Stimulated activated effector memory CD8-positive, alpha-beta T cell treated with anti-CD3 and anti-CD28 coated beads, Interleukin-12 subunit alpha, Interleukin-12 subunit beta, amount 100 ng/mL, for 72 hours (primary cell): ENCODE results near the gene PCSK2.
"Not testable (repeated sequence)": the region's sequence is repeated elsewhere in the genome, so short reads cannot be mapped to it uniquely, and the experiment has no call there.

ENCODE experiments used
- ATAC-seq: fragments of 150-1000 bp; cut with Tn5 transposase; 2 replicates; pipeline ENCODE4 v1.10.0; 2021
- DNase-seq, 2 donors: peaks; one replicate each; pipeline ENCODE4 v3.0.0; 2021 to 2022; ENCODE audit warnings: low spot score in 2 of 2
- H3K27ac Mint-ChIP-seq: one replicate; pipeline ENCODE4 v1.8.0; 2022; ENCODE audit warnings: mild to moderate bottlenecking, mixed read lengths
- H3K36me3 Mint-ChIP-seq: one replicate; pipeline ENCODE4 v1.8.0; 2022; ENCODE audit warnings: mild to moderate bottlenecking, mixed read lengths
- H3K4me1 Mint-ChIP-seq: one replicate; pipeline ENCODE4 v1.8.0; 2022; ENCODE audit warnings: mixed read lengths
- H3K4me3 Mint-ChIP-seq: one replicate; pipeline ENCODE4 v1.8.0; 2022; ENCODE audit warnings: mild to moderate bottlenecking, mixed read lengths
- H3K9me3 Mint-ChIP-seq: one replicate; pipeline ENCODE4 v1.8.0; 2022; ENCODE audit warnings: mixed read lengths

PCSK2 gene

DNA sequence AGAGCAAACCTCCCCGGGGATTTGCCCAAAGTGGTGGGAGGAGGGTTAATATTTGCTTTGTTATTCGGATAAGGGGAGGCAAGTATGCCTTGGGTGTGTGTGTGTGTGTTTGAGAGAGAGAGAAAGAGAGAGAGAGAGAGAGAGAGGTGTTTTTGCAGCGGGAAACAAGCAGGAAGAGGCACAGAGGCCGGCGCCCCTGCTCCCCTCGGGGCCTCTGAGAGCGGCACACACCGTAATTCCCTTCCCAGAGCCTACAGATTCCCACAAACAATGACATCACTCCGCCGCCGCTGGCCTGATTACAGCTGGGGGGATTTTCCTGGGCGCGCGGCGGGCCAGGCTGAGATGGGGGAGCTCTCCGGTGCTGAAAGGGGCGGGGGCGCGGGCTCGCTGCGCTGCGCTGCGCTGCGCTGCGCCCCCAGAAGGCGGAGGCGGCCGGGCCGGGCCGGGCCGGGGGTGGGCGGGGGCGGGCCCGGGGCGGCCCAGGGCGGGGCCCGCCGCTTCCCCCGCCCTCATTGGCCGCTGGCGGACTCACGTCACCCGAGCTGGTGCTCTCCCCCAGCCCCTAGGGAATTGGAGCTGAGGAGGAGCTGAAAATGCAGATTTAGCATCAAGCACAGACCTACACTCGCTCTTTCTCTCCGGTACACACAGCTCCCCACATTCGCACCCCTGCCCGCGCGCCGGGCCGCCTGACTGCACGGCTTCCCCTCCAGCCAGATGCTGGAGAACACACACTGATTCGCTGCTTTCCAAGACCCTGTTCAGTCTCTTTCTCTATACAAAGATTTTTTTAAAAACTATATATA lies at the start of gene PCSK2:
TSS of gene PCSK2 (plus strand) at position 631 of the 809 bp plus-strand sequence. CDS start 266 bp downstream, outside the sequence.
- Mint-ChIP-seq H3K4me1 (peaks cover 6% of the 10 kb centered on the region), H3K27ac (no peak within 1 kb of the TSS), H3K9me3 (peaks cover 2% of the 10 kb centered on the region), H3K4me3 (no peak within 1 kb of the TSS), H3K36me3 (no peaks in the 10 kb centered on the region)
- DNase-seq = no peak
- ATAC-seq = no peak

DNA sequence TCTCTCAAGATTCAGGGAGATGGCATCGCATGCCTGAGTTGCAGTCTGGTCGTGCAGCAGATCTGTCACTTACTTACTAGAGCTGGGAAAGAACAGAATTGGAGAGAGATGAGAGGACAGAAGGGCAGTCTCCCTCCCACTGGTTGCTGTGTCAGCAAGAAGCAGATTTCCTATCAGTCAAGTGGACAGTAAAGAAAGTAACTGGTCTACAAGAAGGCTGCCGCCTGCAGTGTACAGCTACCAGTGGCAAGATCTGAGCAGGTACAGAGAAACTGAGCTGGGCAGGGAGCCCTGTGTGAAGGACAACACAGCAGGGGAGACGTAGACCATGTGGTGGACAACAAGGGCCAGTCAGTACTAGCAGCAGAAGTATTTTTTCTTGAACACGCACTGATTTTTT lies 49.5 kb upstream of the PCSK2 start:
- Mint-ChIP-seq H3K27ac (no peak overlapping the region), H3K4me3 (no peak overlapping the region), H3K36me3 (no peaks in the 10 kb centered on the region), H3K4me1 (no peaks in the 10 kb centered on the region), H3K9me3 (peaks cover 14% of the 10 kb centered on the region)
- ATAC-seq (no peak), DNase-seq (no peak)

DNA sequence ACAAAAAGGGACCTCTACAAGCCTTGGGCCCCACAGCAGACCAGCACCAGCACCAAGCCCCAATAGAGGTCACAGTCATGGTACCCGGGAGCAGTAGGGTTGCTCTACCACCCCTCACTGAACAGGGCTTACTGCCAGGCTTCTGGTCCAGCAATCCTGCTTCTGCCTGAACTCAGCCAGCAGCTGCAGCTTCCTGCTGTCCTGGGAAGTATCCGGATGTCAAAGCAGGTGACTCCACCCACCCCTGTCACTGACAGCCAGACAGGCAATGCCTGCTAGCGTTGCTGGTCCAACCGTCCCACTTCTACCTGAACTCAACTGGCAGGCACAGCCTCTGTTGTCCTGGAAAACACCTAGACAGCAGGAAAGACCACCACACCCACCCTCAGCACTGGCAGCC lies 47.0 kb upstream of the PCSK2 start:
- Mint-ChIP-seq H3K9me3 (peaks cover 18% of the 10 kb centered on the region), H3K4me3 (no peak overlapping the region)

GRCh38 chr20:17189976-17190695 lies 36.7 kb upstream of the PCSK2 start:
- Mint-ChIP-seq H3K4me3 (no peak overlapping the region), H3K9me3 (peaks cover 6% of the 10 kb centered on the region), H3K27ac (no peak overlapping the region), H3K36me3 (no peaks in the 10 kb centered on the region), H3K4me1 (no peaks in the 10 kb centered on the region)
- DNase-seq (no peak), ATAC-seq (no peak)

More for the DNA sequence above, 47.0 kb upstream of the PCSK2 start:
- DNase-seq (no peak), ATAC-seq (no peak)
- no peaks in the 10 kb centered on the region for H3K4me1 Mint-ChIP-seq
- no peak overlapping the region for H3K27ac Mint-ChIP-seq
- H3K36me3 Mint-ChIP-seq = no peaks in the 10 kb centered on the region

DNA sequence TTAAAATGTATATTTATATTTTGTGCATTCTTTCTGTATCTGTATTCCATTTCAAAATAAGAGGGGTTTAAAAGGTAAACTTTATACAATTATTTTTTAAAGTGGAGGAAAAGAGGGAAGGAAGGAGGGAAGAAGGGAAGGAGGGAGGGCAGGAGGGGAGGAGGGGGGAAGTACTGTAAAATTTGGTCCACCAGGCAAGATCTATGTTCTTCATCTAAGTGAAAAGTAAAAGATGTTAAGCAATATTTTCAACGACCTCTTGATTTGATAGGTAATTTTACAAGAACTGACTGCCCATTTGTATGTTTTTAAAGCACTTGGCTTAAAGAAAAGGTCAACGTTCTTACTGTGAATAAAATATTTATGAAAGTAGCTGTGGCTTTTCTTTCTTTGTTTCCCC lies 29.8 kb upstream of the PCSK2 start:
- no peaks in the 10 kb centered on the region for H3K36me3 Mint-ChIP-seq
- H3K4me1 Mint-ChIP-seq = no peaks in the 10 kb centered on the region
- no peak overlapping the region for H3K27ac Mint-ChIP-seq
- ATAC-seq (no peak), DNase-seq (no peak)
- H3K9me3 Mint-ChIP-seq = peaks cover 11% of the 10 kb centered on the region
- no peak overlapping the region for H3K4me3 Mint-ChIP-seq

DNA sequence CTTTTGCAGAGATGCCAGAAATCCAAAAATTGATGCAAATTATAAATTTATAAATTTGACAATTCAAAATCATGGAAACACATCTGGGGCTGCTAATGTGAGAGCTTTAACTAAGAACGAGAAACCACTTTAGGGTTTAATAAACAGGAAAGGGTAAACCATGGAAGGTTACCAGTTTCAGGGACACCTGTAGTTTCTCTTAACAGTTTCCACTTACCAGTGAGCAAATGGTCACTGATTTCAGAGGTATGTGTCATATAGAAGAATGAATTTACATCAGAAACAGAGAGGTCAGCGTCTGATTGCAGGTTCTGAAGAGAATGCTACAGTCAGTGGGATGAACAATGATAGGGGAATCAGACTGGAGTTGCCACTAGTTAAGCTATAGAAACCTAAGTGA lies 24.8 kb upstream of the PCSK2 start:
- no peak overlapping the region for H3K4me3 Mint-ChIP-seq
- DNase-seq (no peak), ATAC-seq (no peak)
- no peak overlapping the region for H3K27ac Mint-ChIP-seq
- H3K9me3 Mint-ChIP-seq = peaks cover 8% of the 10 kb centered on the region
- H3K4me1 Mint-ChIP-seq = no peaks in the 10 kb centered on the region
- no peaks in the 10 kb centered on the region for H3K36me3 Mint-ChIP-seq

DNA sequence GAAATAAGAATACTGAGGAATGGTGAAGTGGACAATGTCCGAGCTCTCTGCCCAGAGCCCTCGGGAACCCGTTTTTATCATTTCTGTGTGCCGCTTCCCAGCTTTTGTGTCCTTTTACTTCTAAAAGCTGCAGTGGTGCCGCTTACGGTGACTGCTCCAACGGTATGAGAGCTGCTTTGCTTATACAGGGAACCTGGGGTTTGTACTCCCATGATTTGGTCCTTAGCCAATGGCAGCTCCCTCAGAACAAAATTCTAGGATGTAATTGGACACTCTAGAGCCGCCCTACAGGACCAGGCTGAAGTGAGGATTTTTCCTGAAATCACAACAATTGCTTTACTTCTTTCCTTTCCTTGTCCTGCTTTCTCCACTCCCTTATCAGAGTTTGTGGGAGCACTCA lies 24.2 kb upstream of the PCSK2 start:
- no peak for ATAC-seq
- H3K4me3 Mint-ChIP-seq = no peak overlapping the region
- H3K36me3 Mint-ChIP-seq = no peaks in the 10 kb centered on the region
- H3K9me3 Mint-ChIP-seq = peaks cover 8% of the 10 kb centered on the region
- no peak overlapping the region for H3K27ac Mint-ChIP-seq
- no peak for DNase-seq
- H3K4me1 Mint-ChIP-seq = no peaks in the 10 kb centered on the region

DNA sequence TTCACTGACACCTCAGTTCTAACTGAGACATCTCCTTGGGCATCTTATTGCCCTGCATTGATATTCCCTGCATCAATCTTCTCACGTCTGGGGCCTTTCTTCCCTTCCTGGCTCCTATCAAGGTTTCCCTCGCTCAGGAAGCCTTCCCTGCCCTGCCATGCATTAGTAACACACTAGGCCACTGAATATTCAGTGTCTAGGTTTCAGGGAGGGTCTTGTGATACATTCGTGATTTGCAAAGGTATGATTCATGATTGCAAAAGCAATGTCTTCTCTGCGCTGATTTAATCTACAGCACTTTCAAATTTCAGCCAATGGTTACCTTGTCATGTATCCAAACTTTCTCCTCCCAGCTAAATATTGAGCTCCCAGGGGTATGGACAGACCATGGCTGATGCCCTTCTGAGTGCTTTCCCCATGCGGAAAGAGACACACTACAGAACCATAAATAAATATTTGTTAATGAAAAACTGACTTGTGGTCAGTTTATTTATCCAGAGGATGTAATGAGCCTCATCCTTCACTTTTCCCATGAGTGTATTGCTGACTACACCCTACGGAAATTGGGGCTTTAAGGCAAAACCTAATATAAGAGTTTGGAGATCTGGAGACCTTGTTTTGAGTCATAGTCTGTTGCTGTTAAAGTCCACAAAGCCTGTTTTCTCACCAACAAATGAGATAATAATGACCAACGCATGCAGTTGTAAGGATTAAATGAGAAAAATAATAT lies 21.6 kb upstream of the PCSK2 start:
- DNase-seq = no peak
- no peak for ATAC-seq
- Mint-ChIP-seq H3K4me1 (no peaks in the 10 kb centered on the region), H3K9me3 (peaks cover 5% of the 10 kb centered on the region), H3K36me3 (no peaks in the 10 kb centered on the region), H3K4me3 (no peak overlapping the region), H3K27ac (no peak overlapping the region)

- no peaks in the 10 kb centered on the region for H3K4me1 Mint-ChIP-seq
- no peak for ATAC-seq
- no peak overlapping the region for H3K27ac Mint-ChIP-seq
- DNase-seq = no peak
- H3K4me3 Mint-ChIP-seq = no peak overlapping the region
- peaks cover 5% of the 10 kb centered on the region for H3K9me3 Mint-ChIP-seq
- no peaks in the 10 kb centered on the region for H3K36me3 Mint-ChIP-seq
These were observed 16.5 kb upstream of the PCSK2 start for GRCh38 chr20:17210387-17210786.

- no peak overlapping the region for H3K4me3 Mint-ChIP-seq
- DNase-seq (no peak), ATAC-seq (no peak)
- no peaks in the 10 kb centered on the region for H3K4me1 Mint-ChIP-seq
- H3K27ac Mint-ChIP-seq = no peak overlapping the region
- peaks cover 5% of the 10 kb centered on the region for H3K9me3 Mint-ChIP-seq
- H3K36me3 Mint-ChIP-seq = no peaks in the 10 kb centered on the region
These were observed 15.9 kb upstream of the PCSK2 start for GRCh38 chr20:17210983-17211382.

DNA sequence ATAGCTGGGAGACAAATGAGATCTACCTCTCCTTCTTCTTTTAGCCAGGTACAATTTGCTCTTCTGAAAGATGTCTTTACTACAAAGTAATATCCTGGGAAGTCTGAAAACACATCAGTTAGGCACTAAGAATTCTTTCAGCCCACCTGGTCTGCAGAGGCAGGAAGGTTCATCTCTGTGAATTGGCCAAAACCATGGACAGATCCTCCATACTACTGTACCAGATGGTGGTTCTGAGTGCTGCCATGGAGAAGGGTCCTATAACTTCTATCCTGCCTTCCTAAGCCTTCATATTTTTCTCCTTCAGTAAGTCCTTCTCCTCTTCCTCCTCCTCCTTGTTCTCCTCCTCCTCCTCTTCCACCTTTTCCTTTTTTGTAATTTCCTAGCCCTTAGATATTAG lies 11.7 kb upstream of the PCSK2 start:
- no peaks in the 10 kb centered on the region for H3K9me3 Mint-ChIP-seq
- no peak for DNase-seq
- no peaks in the 10 kb centered on the region for H3K4me1 Mint-ChIP-seq
- H3K27ac Mint-ChIP-seq = no peak overlapping the region
- no peak for ATAC-seq
- H3K36me3 Mint-ChIP-seq = no peaks in the 10 kb centered on the region
- H3K4me3 Mint-ChIP-seq = no peak overlapping the region

DNA sequence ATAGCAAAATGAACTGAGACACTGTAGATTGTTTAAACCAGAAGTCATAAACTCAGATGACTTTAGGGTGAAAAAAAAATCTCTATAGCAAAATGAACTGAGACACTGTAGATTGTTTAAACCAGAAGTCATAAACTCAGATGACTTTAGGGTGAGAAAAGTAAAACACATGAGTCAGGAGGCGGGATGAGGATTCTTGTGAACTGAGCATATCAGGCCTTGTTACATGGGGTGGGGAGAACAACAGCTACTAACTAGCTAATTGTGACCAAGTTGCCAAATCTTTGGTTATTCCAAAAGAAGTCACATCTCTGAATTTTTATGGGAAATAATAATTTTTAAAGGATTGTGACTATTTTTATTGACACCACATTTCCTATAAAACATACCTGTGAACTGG lies 7.0 kb upstream of the PCSK2 start:
- not testable (repeated sequence) for H3K27ac Mint-ChIP-seq, ATAC-seq, H3K4me3 Mint-ChIP-seq, DNase-seq, H3K36me3 Mint-ChIP-seq, H3K4me1 Mint-ChIP-seq, H3K9me3 Mint-ChIP-seq

DNA sequence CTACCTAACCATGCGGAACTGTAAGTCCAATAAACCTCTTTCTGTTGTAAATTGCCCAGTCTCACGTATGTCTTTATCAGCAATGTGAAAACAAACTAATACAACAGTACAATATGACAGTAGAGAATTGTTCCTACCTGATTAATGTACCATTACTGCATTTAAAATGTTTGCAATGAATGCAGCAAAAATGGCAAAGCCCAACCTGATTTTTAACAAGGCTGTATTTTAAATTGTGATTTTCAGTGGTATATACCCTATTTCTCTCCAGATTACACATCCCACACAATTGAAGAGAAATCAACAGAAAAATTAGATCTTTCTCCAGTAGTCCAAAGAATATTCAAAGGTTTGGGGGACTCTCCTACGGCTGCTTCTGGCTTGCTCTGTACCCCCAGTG lies 3.3 kb upstream of the PCSK2 start:
- ATAC-seq = no peak
- Mint-ChIP-seq H3K4me3 (no peak overlapping the region), H3K9me3 (peaks cover 2% of the 10 kb centered on the region), H3K27ac (no peak overlapping the region), H3K4me1 (peaks cover 6% of the 10 kb centered on the region), H3K36me3 (no peaks in the 10 kb centered on the region)
- no peak for DNase-seq

GRCh38 chr20:17225851-17226409 lies 910 bp upstream of the PCSK2 start:
- no peaks in the 10 kb centered on the region for H3K36me3 Mint-ChIP-seq
- DNase-seq = no peak
- H3K9me3 Mint-ChIP-seq = peaks cover 2% of the 10 kb centered on the region
- no peak overlapping the region for H3K27ac Mint-ChIP-seq
- peak; percentile 24 for ATAC-seq
- H3K4me1 Mint-ChIP-seq = peaks cover 6% of the 10 kb centered on the region
- H3K4me3 Mint-ChIP-seq = no peak overlapping the region

DNA sequence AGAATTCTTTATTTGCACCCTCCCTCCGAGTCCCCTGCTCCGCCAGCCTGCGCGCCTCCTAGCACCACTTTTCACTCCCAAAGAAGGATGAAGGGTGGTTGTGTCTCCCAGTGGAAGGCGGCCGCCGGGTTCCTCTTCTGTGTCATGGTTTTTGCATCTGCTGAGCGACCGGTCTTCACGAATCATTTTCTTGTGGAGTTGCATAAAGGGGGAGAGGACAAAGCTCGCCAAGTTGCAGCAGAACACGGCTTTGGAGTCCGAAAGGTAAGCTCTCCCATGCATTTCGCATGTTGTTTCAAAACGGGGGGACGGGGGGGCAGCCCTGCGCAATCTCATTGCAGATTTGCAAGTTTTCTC lies 357 bp downstream of the PCSK2 start:
- no peak for DNase-seq
- Mint-ChIP-seq H3K4me1 (peaks cover 6% of the 10 kb centered on the region), H3K27ac (no peak overlapping the region), H3K9me3 (peaks cover 2% of the 10 kb centered on the region), H3K4me3 (no peak overlapping the region), H3K36me3 (no peaks in the 10 kb centered on the region)
- ATAC-seq = no peak
